HG02798 (cell line): Measurements from ENCODE around the gene AVPI1.
A peak's percentile ranks its signal among the peaks of the same experiment; 100 is the strongest.
"Not testable (repeated sequence)": the region's sequence is repeated elsewhere in the genome, so short reads cannot be mapped to it uniquely, and the experiment has no call there.

Experiments
- ATAC-seq: cut with Tn5 transposase; IDR thresholded peaks from one replicate; pipeline ENCODE4 v1.9.1; 2021; ENCODE audit warnings: mild to moderate bottlenecking; ENCODE audit not compliant: unreplicated experiment, poor library complexity

Gene AVPI1

DNA sequence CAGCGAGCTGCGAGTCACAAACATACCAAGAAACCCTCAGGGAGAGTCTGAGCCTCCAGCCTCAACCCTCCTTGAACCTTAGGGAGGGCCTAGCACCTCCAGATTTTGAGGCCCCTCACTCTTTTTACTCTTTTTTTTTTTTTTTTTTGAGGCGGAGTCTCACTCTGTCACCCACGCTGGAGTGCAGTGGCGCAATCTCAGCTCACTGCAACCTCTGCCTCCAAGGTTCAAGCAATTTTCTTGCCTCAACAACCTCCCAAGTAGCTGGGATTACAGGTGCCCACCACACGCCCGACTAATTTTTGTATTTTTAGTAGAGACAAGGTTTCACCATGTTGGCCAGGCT is 2.7 kb downstream of the AVPI1 start:
- ATAC-seq: not testable (repeated sequence)

DNA sequence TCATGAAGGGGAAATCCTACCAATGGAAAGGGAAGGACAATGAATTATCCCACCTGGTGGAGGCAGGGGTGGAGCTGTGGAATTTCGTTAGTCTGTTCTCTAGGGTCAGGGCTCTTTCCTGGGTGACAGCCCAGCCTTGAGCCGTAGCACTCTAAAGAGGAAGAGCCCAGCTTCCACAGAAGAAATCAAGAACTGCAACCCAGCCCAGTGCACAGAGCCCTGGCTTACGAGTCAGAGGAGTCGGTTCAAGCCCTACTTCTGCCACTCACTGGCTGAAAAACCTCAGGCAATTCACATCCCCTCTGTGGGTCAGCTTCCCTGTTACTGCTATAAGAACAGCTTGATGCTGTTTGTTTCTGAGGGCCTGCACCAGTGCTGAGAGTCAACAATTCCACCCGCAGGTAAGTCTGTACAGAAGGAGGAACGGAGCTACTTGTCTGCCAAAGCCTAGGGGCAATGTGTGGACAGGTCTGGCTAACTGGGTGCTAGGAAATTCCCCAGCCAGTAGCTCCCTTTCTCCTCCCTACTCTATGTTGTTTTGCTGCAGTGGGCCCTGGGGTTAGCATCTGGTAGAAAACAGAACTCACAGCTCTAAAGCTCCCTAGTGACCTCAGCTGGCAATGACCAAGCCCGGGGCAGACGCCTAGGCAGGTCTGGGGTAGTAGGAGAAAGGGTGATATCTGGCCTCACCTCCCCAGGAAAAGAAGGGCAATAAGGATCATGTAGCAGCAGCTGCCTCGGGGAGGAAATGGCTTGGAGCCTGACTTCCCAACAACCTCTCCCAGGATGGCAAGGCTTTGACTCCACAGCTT is 3.3 kb downstream of the AVPI1 start:
- ATAC-seq: no peak

DNA sequence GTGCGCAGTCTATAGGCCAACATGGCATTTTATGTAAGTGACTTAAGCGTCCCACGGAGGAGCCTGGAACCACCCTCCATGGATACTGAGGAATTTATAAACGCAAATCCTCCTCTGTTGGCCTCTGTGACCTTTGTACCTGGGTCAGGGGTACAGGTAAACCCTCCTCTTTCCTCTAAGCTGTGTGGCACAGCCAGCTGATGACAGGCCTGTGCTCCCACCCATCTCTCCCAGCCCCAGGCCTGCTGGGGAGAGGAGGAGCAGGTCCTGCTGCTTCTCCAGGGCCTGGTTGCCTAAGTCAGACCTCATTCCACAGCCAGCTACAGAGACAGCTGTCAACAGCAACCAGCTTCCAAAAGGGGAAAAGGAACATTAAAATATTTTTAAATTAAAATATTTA is 5.0 kb downstream of the AVPI1 start:
- ATAC-seq: no peak

DNA sequence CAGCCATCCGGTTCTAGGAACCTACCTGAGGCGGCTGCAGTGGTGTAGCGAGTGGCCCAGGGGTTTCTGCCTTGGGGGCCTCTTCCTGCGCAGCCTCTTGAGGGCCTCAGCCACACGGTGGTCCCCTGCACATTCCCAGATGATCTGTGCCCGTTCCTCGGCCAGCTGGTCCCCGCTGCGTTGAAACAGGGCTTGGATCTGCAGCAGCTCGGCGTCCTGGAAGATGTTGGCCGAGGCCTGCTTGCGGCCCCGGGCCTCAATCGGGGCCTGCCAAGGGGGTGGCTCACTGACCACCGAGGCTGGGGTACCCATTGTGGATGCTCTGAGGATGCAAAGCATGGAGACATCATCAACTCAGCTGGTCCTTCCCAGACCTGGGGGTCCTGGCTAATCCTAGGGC is 7.4 kb downstream of the AVPI1 start:
- ATAC-seq: no peak

DNA sequence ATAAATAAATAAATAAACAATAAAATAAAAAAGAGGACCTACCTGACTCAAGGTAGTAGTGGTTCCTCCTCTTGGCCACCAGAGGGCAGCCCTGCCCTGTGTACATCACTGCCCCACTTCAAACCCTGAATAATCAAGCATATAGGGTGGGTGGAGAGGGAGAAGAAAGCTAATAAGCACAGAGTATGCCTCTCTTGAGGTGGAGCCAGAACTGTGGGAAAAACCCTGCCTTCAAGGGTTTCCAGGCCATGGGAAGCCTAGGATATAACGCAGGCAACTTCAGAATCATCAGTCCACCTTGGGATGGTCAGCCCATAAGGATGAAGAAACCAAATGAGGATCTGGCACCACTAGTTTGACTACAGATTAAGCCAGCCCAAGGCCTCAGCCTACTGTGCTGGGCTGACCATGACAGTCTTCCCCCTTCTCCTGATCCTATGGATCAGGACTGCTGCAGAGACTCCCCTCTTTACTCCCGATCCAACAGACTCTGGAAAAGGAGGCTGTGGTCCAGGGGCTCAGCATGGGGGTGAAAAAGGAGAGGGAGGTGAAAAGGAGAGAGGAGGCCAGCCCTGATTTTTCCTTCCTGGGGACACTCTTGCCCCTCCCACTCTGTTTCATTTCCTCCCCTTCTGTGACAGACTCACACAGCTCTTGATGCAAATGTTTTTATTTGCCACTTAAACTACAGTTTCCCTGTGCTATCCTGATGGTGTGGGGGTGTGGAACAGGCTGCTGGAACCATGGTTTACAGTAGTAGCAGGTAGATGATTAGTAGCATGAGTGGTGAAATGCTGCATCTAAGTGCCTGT is 10.1 kb downstream of the AVPI1 start:
- ATAC-seq: peak; percentile 74

DNA sequence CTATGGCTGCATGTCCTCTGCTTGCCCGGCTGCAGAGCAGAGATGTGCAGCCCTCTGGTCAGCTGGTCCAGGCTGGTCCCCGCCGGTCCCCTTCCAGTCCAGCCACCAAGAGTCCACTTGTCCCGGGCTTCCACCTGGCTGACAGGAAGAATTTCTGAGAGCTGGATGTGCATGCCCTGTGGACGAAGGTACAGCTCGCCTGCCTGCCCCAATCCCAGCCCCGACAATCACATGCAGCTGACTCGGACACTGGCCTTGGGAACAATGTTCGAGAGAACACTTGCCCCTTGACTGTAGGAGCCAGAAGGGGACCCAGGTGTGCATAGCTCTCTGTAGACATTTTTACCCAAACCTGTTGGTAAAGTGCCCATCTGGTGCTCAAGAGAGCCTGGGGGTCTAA is 11.8 kb downstream of the AVPI1 start:
- ATAC-seq: no peak

DNA sequence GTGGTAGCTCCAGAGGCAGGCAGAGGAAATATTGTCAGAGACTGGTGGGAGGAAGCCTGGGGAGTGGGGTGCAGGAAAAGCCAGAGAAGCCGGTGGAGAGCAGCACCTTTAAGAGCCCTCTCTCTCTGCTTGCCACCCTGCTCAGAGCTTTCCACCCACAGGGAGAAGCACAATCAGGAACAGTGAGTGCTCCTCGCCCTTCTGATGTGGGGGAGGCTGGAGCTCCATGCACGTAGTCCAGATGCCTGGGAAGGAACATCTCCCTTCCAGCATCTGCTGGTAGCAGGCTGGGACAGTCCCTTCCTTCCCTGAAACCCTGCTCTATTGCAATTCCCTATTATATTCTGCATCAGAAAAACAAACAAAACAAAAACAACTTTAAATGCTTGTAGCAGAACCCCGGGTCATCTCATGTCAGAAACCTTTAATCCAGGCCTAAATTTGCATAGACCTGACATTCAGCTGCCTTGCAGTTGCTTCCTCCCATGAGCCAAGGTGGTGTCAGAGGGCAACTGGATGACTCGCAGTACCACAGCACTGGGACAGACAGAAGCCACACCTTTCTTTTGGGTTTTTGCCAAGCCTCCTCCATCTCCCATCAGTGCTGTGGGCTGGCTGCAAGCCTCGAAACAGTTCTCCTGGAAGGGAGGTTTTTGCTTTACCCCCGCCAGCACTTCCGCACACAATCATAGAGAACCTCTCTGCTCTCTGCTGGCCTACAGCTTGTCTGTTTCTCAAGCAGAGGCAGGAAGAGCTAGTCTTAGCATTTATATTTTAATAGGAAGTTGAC is 13.1 kb downstream of the AVPI1 start:
- no peak for ATAC-seq

DNA sequence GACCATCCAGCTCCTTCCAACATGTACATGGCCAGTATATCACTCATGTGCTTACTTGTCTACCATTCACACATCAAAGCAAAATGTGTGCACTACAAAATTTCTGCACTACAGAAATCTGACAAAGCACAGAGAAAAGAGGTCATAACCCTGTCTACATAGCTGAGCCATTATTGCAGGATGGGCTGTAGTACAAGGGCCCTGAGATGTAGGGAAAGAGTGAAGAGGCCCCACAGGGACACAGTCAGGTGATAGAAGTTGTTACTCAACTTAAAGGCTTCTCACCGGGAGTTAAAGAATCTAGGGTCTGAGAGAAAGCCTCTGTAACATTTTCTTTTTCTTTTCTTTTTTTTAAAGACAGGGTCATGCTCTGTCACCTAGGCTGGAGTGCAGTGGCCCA is 17.5 kb downstream of the AVPI1 start:
- no peak for ATAC-seq

DNA sequence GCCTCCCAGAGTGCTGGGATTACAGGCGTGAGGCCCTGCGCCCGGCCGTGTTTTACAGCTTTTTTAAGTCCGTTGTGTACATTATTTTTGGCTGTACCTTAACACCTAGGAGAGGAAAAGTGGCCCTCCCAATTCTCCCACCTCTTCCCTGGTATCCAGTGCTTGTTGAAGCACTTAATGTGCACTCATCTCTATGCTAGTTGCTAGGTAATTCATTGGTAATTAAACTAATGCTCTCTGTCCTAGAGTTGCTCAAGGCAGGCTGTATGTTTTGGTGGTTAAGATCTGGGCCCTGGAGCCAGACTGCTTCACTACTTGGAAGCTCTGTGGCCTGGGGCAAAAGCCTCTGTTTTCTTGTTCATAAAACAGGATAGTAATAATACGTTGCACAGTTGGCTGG is 19.6 kb downstream of the AVPI1 start:
- ATAC-seq: no peak

DNA sequence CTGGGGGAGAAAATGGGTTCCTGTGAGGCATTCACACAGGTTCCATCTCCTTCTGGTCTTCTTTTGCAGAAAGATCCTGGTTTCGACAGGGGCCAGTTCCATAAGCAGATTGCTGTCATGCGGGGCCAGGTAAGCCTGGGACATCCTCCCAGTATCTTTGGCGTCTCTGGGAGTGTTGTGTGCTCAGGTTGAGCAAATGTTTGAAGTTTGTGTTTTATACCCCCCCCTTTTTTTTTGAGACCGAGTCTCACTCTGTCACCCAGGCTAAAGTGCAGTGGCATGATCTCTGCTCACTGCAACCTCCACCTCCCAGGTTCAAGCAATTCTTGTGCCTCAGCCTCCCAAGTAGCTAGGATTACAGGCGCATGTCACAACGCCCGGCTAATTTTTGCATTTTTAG is 20.0 kb downstream of the AVPI1 start:
- no peak for ATAC-seq

DNA sequence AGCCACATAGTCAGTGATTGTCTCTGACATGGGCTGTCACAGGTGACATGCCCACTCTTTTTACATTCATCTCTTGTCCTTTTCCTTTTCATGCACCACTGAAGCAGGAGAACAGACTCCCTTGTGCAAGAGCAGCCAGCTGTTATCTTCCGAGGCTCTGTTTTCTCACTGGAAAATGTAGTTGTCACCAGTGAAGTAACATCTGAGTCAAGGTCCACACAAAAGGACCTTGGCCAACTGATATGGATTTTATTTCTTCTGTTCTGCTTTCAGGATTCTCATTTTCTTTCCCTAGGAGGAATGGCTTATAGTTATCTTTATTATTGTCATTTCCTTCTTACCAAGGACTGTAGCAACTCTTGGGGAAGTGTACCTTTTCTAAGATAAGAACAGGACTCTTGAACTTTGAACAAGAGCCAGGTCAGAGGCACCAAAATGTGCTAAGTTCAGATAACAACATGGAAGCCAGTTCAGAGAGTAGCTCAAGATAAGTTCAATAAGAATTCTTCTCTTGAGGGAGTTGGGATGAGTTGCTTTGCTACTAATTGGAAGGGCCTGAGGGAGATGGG is 22.7 kb downstream of the AVPI1 start:
- ATAC-seq: no peak

DNA sequence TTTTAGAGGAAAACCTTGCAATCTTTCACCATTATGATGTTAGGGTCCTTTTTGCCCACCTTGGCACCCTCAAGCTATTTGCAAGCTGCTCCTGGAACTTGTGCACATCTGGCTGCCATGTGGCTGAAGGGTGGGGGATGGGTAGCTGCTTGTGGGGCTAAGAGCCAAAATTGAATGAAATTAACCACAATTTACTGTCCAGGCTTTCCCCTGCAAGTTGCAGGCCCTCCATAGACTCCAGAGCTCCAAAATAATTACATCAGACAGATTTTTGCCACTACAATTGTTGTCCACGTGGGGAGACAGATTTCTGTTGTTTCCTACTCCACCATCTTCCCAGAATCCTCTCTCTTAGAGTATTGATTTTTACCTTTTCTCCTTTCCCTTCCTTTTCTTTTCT is 27.5 kb downstream of the AVPI1 start:
- ATAC-seq: no peak

DNA sequence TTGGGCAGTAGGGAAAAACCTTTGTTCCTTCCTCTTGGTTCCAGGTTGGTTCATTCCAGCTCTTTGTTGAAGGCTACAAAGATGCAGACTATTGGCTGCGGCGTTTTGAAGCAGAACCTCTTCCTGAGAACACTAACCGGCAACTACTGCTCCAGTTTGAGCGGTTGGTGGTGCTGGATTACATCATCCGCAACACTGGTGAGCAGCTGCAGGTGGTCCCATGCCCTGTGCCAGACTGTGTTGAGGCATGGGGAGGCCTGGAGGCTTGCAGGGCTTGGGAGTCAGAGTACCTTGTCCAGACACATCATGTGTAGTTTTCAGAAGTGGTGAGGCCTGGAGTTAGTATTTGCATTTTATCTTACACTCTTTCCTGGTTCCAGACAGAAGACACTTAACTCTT is 30.3 kb downstream of the AVPI1 start:
- ATAC-seq: no peak

DNA sequence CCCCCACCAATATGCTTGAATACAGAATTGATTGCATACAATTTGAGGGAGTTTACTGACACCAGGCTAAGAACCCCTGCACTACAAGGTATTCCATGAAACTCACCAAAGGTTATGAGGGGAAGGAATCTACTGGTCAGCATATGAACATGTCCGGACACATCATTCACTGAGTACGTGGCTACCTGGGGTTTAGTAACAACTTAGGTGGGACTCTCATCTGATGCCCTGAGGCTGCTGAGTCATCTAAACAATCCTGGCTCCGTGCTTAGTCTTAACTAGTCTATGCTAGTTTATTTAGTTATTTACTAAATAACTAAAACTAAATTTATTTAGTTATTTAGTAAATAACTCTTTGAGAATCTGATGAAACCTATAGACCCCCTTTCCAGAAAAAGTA is 35.3 kb downstream of the AVPI1 start:
- no peak for ATAC-seq

DNA sequence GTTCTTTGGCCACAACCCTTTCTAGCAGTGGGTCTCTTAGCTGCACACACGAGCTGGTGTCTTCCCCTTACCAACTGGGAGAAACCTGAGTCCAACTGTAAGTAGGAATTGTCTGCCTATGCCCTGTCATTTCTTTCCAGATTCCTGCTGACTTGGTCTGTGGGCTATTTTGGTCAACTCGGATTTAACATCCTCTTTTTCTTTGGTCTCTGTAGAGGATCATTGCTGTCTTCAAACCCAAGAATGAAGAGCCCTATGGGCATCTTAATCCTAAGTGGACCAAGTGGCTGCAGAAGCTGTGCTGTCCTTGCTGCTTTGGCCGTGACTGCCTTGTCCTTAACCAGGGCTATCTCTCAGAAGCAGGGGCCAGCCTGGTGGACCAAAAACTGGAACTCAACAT is 36.3 kb downstream of the AVPI1 start:
- ATAC-seq: no peak

DNA sequence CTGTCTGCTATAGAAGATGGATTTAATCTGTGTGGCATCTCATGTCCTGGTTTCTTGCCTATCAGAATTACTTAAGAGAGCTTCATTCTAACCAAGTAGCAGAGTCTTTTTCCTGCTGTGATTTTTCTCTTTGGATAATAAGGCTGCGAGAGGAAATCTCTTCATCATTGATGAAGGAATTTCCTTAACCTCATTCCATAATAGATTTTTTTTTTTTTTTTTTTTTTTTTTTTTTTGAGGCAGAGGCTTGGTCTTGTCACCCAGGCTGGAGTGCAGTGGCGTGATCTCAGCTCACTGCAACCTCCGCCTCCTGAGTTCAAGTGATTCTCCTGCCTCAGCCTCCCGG is 37.7 kb downstream of the AVPI1 start:
- ATAC-seq: not testable (repeated sequence)

DNA sequence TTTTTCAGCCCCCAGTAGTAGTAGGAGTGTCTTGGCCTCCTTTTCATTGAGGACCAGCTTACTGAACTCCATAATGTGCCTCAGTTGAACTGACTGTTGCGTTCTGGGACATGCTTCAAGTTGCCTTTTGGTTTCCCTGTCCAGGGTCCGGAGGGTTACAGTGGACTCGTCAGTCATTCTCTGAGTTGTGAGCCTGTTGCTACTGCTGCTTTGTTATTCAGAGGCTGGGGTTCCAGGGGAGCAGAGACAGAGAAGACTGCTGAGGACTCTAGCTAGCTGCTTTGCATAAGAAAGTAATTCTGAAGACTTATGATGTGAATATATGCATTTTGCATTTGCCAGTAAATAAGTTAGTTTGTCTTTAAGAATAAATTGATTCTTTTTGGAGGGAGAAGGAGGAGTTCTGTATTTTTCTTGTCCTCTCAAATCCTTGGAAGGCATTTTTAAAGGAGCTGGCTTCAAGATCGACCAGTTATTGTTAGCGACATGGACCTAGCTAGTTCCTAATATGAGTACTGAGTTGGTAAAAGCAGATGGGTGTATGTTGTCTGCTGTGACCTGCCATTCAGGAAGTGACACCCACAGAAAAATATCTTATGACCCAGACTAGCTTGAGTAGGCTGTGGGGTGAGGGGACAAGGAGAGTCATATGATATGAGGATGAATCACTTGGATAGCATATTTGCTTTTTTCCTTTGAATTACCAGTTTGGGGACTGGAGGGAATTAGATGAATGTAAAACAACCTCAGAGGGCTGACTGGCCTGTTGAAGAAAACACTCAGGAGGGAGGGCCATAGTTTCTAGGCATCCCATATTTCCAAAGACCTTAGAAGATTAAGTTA is 38.3 kb downstream of the AVPI1 start:
- ATAC-seq: peak; percentile 93

DNA sequence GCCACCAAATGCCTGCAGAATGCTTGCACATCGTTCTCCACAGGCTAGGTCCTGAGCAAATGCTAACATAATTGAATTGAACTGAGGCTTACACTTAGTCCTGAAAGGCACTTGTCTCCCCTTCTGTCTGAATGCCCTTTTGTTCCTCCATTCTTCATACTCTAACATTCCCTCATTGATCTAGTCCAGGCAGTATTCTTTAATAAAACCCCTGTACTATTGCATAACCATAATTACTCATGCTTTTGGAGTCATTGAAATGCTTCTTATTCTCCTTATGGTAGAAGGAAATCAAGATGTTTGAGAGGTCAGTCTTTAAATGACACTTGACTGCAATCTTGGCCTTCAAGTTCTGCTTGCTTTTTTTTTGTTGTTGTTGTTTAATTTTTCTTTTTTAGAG is 39.5 kb downstream of the AVPI1 start:
- ATAC-seq: no peak

DNA sequence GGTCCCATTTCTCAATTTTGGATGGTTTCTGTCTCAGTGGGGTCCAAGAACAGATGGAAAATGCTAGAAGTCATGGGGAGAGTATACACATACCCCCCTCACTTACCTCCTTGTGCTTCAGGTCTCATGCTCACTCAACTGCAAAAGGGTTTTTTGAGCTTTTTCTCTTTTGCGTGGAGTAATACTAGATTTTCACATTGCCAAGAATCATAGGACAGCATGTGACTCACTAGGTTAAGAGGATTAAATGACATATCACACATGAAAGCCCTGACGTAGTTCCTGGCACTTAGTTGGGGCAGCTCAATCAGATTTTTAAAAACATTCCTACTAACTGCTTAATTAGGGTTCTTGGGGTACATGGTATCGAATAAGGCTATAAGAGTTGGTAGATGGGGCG is 42.1 kb downstream of the AVPI1 start:
- no peak for ATAC-seq

DNA sequence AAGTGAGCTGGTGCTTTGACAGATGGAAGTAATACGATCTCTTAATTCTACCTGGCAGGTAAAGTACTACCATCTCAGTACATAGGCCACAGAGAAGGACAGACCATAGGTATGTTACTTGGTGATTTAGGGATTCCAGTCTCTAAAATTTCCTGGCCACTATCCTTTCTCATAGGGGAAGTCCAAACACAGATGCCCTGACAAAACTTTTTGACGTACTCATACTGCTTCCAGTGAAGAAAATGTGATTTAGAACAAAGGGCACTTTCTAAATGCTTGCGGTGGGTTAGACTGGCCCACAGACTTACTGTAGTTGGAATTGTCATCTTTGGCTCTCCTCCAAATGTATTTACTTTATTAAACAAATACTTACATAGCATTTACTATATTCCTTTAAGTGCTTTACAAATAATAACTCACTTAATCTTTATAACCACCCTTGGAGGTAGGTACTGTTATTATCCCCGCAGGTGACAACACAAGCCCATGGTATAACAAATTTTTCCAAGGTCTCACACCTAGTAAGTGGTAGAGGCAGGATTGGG is 43.5 kb downstream of the AVPI1 start:
- no peak for ATAC-seq
